ENCODE measurements around the gene DLG2. TPM values are rescaled to one million over a fixed set of nuclear protein-coding genes. Genes with fewer than 3 reads are reported as not detected.
A peak's percentile ranks its signal among the peaks of the same experiment; 100 is the strongest.

DLG2 gene
- total RNA-seq, 4 donors from 2014 or later, result 37.9 to 71.5 (median 44.9) TPM

- no peak overlapping the region for H3K4me3 ChIP-seq
- DNase-seq (ENCODE audit: low spot score in 2 of 2), result no peak
- TF ChIP-seq CTCF (IDR thresholded peaks at IDR 0.05) (no peak), POLR2A (IDR thresholded peaks at IDR 0.05) (no peak), POLR2AphosphoS5 (IDR thresholded peaks at IDR 0.05) (no peak), EP300 (IDR thresholded peaks at IDR 0.05) (no peak)
- WGBS, result 81% methylated on average over 3 of the region's 3 CpGs
- H3K27ac ChIP-seq, result no peak overlapping the region
- H3K9me3 ChIP-seq, result no peaks in the 10 kb centered on the region
- no peaks in the 10 kb centered on the region for H3K36me3 ChIP-seq
- peaks cover 24% of the 10 kb centered on the region for H3K4me1 ChIP-seq
- no peaks in the 10 kb centered on the region for H3K27me3 ChIP-seq
Measured at GRCh38 chr11:85666687-85667086, 39.5 kb upstream of the DLG2 start.

- 76% methylated on average over 5 of the region's 5 CpGs for WGBS
- TF ChIP-seq POLR2AphosphoS5 (IDR thresholded peaks at IDR 0.05) (no peak), CTCF (IDR thresholded peaks at IDR 0.05) (no peak), EP300 (IDR thresholded peaks at IDR 0.05) (no peak), POLR2A (IDR thresholded peaks at IDR 0.05) (no peak)
- H3K4me1 ChIP-seq, result peaks cover 34% of the 10 kb centered on the region
- H3K9me3 ChIP-seq, result no peaks in the 10 kb centered on the region
- DNase-seq (ENCODE audit: low spot score in 2 of 2), result no peak
- H3K27ac ChIP-seq, result peak overlapping the region; percentile 96
- no peaks in the 10 kb centered on the region for H3K36me3 ChIP-seq
- H3K4me3 ChIP-seq, result no peak overlapping the region
- H3K27me3 ChIP-seq, result no peaks in the 10 kb centered on the region
Measured at GRCh38 chr11:85665733-85666132, 38.6 kb upstream of the DLG2 start.

DNA sequence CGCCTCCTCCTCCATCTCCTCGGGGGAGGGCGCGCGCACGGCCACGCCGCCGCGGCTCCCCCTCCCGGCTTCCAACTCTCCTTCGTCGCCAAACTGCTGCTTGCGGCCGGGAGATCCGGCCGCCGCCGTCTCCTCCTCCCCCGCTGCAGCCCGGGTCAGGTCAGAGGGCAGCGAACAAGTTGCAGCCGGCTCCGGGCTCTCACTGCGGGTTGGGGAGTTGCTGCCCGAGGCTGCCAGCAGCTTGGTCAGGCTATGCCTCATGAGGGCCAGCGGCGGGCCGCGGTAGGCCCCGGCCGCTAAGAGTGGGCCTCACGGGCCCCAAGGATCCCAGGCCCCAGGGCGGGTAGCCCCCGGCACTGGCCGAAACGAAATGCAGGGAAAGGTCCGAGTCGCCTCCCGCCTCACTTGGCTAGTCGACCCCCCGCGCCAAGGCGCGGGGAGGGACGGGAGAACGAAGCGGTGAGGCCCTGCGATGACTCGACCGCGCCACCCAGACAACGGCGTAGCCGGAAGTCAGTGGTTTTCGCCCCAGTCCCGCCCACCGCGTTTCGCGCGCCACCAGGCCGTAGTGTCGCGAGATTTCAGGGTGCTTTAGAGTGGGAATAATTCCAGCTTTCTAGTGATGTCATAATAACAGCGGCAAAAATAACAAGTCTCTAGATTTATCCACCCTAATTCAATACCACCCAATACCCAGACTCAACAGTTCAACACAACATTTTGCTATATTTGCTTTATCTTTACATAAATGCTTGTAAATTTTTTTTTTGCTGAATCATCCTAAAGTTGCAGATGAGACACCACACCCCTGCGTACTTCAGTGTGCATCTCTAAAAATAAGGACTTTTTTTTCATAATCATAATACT is 37.7 kb upstream of the DLG2 start, which contains the start of gene CREBZF:
TSS of gene CREBZF (minus strand) at position 515 of the 867 bp plus-strand sequence. CDS start at position 261, 254 bp downstream.
- Histone ChIP-seq H3K27ac (peak within 1 kb of the TSS; percentile 96), H3K4me3 (peak within 1 kb of the TSS; percentile 77), H3K27me3 (no peaks in the 10 kb centered on the region), H3K9me3 (no peaks in the 10 kb centered on the region), H3K36me3 (no peaks in the 10 kb centered on the region), H3K4me1 (peaks cover 41% of the 10 kb centered on the region)
- TF ChIP-seq CTCF (IDR thresholded peaks at IDR 0.05) (no peak), POLR2AphosphoS5 (IDR thresholded peaks at IDR 0.05) (peak; percentile 68 to 97 (median 89)), POLR2A (IDR thresholded peaks at IDR 0.05) (peak; percentile 84 to 97), EP300 (IDR thresholded peaks at IDR 0.05) (no peak)
- WGBS, result under 1% methylated on average over 26 of the region's 67 CpGs
- peak; percentile 95 to 97 for DNase-seq (ENCODE audit: low spot score in 2 of 2)

DNA sequence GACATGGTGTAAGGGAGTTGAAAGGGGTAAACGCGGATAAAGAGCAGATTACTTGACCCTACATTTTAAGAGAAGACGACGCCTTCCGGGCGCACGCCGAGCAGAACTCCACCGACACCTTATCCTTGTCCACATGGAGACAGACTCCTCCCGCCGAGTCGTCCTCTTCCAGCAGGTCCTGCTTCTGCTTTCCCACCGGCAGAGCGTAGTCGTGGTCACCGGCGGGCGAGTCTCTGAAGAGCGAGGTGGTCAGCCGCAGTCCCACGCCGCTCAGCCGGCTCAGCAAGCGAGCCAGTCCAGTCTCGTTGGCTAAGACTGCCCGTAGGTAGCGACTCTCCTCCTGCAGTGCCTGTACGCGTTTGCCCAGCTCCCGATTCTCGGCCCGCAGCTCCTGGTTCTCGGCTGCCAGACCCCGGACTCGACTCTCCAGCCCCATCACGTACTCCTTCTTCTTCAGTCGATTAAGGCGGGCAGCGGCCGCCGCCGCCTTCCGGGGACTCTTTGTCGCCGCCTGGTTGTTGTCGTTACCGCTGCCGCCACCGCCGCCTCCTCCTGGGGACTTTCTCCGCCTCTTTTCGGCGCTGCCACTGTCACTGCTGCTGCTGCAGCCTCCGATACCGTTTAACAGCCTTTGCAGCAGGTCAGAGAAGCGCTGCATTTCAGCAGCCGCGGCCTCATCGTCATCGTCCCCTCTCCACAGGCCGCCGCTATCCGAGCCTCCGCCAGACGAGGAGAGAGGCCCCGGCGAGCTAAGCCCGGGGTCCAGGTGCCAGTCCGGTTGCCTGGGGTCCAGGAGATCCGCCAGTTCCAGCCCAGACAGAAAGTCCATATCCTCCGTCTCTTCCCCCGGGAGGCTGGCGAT is 36.8 kb upstream of the DLG2 start:
- WGBS, result under 1% methylated on average over 29 of the region's 73 CpGs

More for the DNA sequence above, 36.8 kb upstream of the DLG2 start:
- TF ChIP-seq POLR2AphosphoS5 (IDR thresholded peaks at IDR 0.05), result no peak
- no peak for TF ChIP-seq EP300 (IDR thresholded peaks at IDR 0.05)
- peak in 1 of 2 donors; percentile 12 for TF ChIP-seq POLR2A (IDR thresholded peaks at IDR 0.05)
- TF ChIP-seq CTCF (IDR thresholded peaks at IDR 0.05), result peak; percentile 28 to 76
- no peaks in the 10 kb centered on the region for H3K9me3 ChIP-seq
- peak; percentile 88 to 92 for DNase-seq (ENCODE audit: low spot score in 2 of 2)
- H3K27me3 ChIP-seq, result no peaks in the 10 kb centered on the region
- H3K36me3 ChIP-seq, result no peaks in the 10 kb centered on the region
- H3K4me1 ChIP-seq, result peaks cover 48% of the 10 kb centered on the region
- H3K4me3 ChIP-seq, result peak overlapping the region; percentile 77
- H3K27ac ChIP-seq, result peak overlapping the region; percentile 96

Data from suprapubic skin (tissue), 4 donors.